Transverse colon (tissue), 3 donors: ENCODE results near the gene CDHR3.

Experiments used
- POLR2A ChIP-seq: fragments of 450-650 bp; IDR thresholded peaks from one replicate; pipeline ENCODE4 v1.6.1; 2016; ENCODE audit warnings: antibody characterized with exemption, mild to moderate bottlenecking, moderate library complexity
- TF ChIP-seq, protein P1 (sequence below), 5 experiments: fragments of 200-600 bp in 3 of 5; fragments of 450-650 bp in 2 of 5; sonication (generic) in 3 of 5; IDR thresholded peaks; 1 replicate in 2 of 5; 2 replicates in 3 of 5; pipeline ENCODE4 v1.5.1; 2016 to 2017; ENCODE audit warnings: antibody characterized with exemption in 5 of 5, inconsistent platforms in 3 of 5, mild to moderate bottlenecking in 2 of 5, moderate library complexity in 1 of 5

DNA sequence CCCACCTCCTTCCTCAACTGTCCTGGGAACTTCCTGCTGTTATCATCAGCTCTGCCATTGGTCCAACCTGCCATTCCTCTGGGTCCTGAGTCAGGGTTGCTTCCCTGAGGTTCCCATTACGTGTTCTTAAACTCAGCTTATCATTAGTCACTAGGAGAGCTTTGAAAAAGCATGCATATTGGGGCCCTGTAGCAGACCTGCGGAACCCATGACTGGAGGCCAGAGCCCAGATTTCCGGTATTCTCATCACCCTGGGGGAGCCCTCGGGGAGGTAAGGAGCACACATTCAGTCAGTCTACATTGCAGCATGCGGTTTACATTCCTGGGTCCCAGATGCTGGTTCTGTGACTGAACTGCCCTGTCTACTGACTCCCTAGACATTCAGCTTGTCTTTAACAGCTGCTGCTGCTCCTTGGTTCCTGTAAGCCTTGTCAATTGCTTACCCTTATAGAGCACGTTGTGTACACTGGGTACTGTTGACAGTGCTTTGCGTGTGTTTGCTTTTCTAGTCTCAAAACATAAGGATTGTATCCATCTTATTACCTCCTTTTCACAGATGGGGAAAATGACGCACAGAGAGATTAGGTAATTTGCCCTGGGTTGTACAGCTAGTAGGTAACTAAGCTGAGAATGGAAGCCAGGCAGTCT, 12.8 kb downstream of the CDHR3 start:
- TF ChIP-seq, protein P1, sequence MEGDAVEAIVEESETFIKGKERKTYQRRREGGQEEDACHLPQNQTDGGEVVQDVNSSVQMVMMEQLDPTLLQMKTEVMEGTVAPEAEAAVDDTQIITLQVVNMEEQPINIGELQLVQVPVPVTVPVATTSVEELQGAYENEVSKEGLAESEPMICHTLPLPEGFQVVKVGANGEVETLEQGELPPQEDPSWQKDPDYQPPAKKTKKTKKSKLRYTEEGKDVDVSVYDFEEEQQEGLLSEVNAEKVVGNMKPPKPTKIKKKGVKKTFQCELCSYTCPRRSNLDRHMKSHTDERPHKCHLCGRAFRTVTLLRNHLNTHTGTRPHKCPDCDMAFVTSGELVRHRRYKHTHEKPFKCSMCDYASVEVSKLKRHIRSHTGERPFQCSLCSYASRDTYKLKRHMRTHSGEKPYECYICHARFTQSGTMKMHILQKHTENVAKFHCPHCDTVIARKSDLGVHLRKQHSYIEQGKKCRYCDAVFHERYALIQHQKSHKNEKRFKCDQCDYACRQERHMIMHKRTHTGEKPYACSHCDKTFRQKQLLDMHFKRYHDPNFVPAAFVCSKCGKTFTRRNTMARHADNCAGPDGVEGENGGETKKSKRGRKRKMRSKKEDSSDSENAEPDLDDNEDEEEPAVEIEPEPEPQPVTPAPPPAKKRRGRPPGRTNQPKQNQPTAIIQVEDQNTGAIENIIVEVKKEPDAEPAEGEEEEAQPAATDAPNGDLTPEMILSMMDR (IDR thresholded peaks at IDR 0.05) = no peak
- TF ChIP-seq POLR2A = no peak
